Testis (tissue), 3 donors: ENCODE data around the gene DTHD1. TPM values are rescaled to one million over a fixed set of nuclear protein-coding genes. Genes with fewer than 3 reads are reported as not detected.

ENCODE experiments used
- DNase-seq: peaks from one replicate; pipeline ENCODE4 v3.0.0-alpha.2; 2019
- H3K27ac ChIP-seq, 2 donors: fragments of 200-600 bp; sonication (generic); one replicate each; pipeline ENCODE4 v1.5.1; 2019
- H3K27me3 ChIP-seq: fragments of 200-600 bp; sonication (generic); one replicate; pipeline ENCODE4 v1.5.1; 2019
- H3K36me3 ChIP-seq: fragments of 200-600 bp; sonication (generic); one replicate; pipeline ENCODE4 v1.5.1; 2017; ENCODE audit warnings: low read depth; ENCODE audit errors: missing control alignments
- H3K4me1 ChIP-seq: fragments of 200-600 bp; sonication (generic); one replicate; pipeline ENCODE4 v1.5.1; 2019
- H3K4me3 ChIP-seq, 2 donors: fragments of 200-600 bp; sonication (generic); one replicate each; pipeline ENCODE4 v1.5.1; 2017 to 2019
- H3K9me3 ChIP-seq: fragments of 200-600 bp; sonication (generic); one replicate; pipeline ENCODE4 v1.5.1; 2017
- POLR2A ChIP-seq: fragments of 450-650 bp; IDR thresholded peaks from one replicate; pipeline ENCODE4 v1.6.1; 2017; ENCODE audit warnings: antibody characterized with exemption, mild to moderate bottlenecking, moderate library complexity
- WGBS, 2 donors: methylation state at CpG; one replicate each; pipeline ENCODE4 v1.1.5; 2018; 5-methylcytosine and 5-hydroxymethylcytosine counted together
- intact Hi-C: fragments of 100-400 bp; cut with DNase I; formaldehyde crosslinking; loops from one replicate; pipeline ENCODE4 v1.15.1; 2023; ENCODE audit warnings: low total_unique reads
- polyA plus RNA-seq: library from polyadenylated mRNA; stranded (reverse); fragments of 350-450 nt; fragmentation: Illumina TruSeq; extraction: RNeasy Lipid Tissue Mini Kit (QIAGEN cat#74804); gene quantifications from one replicate; pipeline ENCODE4 v1.2.3, GENCODE V29; 2014; ENCODE audit warnings: low read depth, low replicate concordance; ENCODE audit not compliant: insufficient read depth
- total RNA-seq, 2 donors: library from RNA; depleted of rRNA; stranded (reverse); fragments of >200 nt; gene quantifications; one replicate each; pipeline ENCODE4 v1.2.3, GENCODE V29; 2016
- TF ChIP-seq, protein P1 (sequence below), 3 experiments: fragments of 450-650 bp in 2 of 3; fragments of 200-600 bp in 1 of 3; sonication (generic) in 1 of 3; IDR thresholded peaks; one replicate each; pipeline ENCODE4 v1.5.1; 2016 to 2019; ENCODE audit warnings: antibody characterized with exemption in 3 of 3, mild to moderate bottlenecking in 2 of 3, moderate library complexity in 1 of 3

The DTHD1 gene
- total and polyA plus RNA-seq, 3 donors from 2014 or later: 1.0 to 5.8 (median 4.3) TPM

DNA sequence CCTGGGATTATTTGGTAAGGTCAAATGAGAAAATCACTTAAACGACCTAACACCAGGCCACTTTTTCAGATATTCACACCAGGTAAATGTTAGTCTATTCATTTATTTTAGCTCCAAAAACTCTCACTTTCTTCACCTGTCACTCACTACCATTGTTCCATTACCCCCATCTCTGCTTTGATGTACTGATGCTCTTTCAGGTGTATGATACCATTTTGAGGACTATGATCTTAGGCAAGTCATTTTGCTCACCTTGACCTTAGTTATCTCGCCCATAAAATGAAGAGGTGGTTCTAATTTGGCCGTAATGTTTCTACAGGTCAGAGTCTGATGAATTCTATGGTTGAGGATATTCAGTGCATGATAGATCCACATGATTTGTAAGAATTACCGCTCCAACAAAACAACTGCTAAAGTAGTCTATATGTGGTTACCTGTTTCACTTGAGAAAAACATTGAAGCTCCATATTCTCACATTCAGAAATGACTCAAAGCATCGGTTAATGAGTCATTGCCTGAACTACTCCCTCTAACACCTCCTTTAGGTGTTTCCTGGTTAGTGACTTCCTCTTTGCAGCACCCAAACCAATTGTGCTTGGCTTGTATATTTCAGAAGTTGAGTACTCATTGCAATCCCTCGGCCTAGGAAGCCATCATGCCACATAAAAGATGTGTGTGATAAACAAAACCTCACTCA is 4.5 kb downstream of the DTHD1 start:
- no peak for DNase-seq
- Histone ChIP-seq H3K4me1 (no peaks in the 10 kb centered on the region), H3K9me3 (no peaks in the 10 kb centered on the region), H3K36me3 (no peaks in the 10 kb centered on the region), H3K4me3 (no peak overlapping the region), H3K27me3 (no peaks in the 10 kb centered on the region), H3K27ac (no peak overlapping the region)
- TF ChIP-seq POLR2A: no peak
- TF ChIP-seq, protein P1, sequence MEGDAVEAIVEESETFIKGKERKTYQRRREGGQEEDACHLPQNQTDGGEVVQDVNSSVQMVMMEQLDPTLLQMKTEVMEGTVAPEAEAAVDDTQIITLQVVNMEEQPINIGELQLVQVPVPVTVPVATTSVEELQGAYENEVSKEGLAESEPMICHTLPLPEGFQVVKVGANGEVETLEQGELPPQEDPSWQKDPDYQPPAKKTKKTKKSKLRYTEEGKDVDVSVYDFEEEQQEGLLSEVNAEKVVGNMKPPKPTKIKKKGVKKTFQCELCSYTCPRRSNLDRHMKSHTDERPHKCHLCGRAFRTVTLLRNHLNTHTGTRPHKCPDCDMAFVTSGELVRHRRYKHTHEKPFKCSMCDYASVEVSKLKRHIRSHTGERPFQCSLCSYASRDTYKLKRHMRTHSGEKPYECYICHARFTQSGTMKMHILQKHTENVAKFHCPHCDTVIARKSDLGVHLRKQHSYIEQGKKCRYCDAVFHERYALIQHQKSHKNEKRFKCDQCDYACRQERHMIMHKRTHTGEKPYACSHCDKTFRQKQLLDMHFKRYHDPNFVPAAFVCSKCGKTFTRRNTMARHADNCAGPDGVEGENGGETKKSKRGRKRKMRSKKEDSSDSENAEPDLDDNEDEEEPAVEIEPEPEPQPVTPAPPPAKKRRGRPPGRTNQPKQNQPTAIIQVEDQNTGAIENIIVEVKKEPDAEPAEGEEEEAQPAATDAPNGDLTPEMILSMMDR (IDR thresholded peaks at IDR 0.05): no peak
- WGBS, 2 donors: 88 to 93% methylated on average over 6 of the region's 6 CpGs
- intact Hi-C loops: no loop called here

DNA sequence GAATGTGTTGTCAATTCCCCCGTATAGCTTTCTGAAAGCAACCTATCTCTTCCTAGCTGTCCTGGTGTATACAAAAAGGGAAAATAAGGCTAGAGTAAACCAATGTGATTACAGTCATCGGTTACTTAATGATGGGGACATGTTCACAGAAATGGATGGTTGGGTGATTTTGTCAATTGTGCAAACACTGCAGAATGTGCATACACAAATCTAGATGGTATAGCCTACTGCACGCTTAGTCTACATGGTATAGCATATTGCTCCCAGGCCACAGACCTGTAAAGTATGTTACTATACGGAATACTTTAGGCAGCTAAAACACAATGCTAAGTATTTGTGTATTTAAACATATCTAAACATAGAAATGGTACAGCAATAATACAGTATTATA is 5.1 kb downstream of the DTHD1 start:
- intact Hi-C loops: no loop called here
- Histone ChIP-seq H3K27ac (no peak overlapping the region), H3K4me3 (no peak overlapping the region), H3K27me3 (no peaks in the 10 kb centered on the region), H3K36me3 (no peaks in the 10 kb centered on the region), H3K4me1 (no peaks in the 10 kb centered on the region), H3K9me3 (no peaks in the 10 kb centered on the region)
- WGBS, 2 donors: 91 to 92% methylated on average over 4 of the region's 4 CpGs
- no peak for DNase-seq
- TF ChIP-seq POLR2A: no peak
- TF ChIP-seq, protein P1 (IDR thresholded peaks at IDR 0.05): no peak

DNA sequence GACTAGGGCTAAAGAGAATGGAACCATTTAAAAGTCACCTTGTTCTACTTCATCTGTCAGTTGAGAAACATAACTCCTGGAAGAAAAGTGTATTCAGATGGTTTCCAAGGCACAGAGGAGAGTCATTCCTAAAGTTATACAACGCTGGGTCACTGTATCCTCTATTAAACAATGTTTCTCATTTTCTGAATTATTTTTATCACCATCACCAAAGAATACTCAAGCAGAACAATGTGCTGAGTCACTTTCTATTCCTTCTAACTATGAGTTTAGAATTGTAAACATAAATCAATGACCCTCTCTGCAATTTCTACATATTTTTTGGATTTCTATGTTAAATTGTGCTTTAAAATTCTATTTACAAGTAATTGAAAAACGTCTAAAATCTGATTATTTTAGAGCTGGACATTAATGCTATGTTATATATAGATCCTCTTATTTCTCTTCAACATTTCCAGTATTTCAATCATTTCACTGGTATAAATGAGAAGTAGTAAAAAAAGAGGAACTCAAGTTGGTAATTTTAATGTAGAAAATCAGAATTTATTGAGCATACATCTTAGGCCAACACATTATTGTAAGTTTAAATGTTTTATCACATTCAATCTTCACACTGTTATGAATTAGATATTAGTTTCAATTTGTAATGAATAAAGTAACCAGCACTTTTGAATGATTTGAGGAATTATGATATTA is 7.5 kb downstream of the DTHD1 start:
- 56 to 69% methylated on average over 2 of the region's 2 CpGs for WGBS, 2 donors
- TF ChIP-seq, protein P1 (IDR thresholded peaks at IDR 0.05): no peak
- no peak for TF ChIP-seq POLR2A

DNA sequence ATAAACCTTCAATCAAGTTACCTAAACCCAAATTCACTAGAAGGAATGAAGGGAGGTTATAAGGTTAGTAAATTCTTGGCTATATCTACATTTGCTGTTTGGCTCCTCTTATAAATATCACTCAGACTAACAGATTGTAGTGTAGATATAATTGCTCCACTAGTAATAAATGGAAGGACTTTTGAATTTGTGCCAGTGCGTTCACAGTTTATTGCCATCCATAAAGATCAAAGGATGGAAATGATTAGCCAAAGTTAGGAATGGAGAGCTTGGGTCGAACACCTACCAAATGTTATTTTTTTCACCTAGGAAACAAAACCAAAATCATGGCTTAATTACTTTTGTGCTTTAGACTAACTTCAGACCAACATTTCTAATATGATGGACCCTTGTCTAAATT is 9.2 kb downstream of the DTHD1 start:
- Histone ChIP-seq H3K9me3 (no peaks in the 10 kb centered on the region), H3K4me1 (no peaks in the 10 kb centered on the region), H3K27me3 (no peaks in the 10 kb centered on the region), H3K27ac (no peak overlapping the region), H3K36me3 (no peaks in the 10 kb centered on the region), H3K4me3 (no peak overlapping the region)
- intact Hi-C loops: no loop called here
- TF ChIP-seq, protein P1 (IDR thresholded peaks at IDR 0.05): no peak
- no peak for TF ChIP-seq POLR2A
- DNase-seq: no peak
- 85 to 90% methylated on average over 2 of the region's 2 CpGs for WGBS, 2 donors

More for the DNA sequence above, 7.5 kb downstream of the DTHD1 start:
- no peaks in the 10 kb centered on the region for H3K27me3 ChIP-seq
- no peak for DNase-seq
- H3K9me3 ChIP-seq: no peaks in the 10 kb centered on the region
- no peak overlapping the region for H3K27ac ChIP-seq
- no peaks in the 10 kb centered on the region for H3K4me1 ChIP-seq
- intact Hi-C loops: no loop called here
- no peaks in the 10 kb centered on the region for H3K36me3 ChIP-seq
- no peak overlapping the region for H3K4me3 ChIP-seq
